ENCODE results near the gene RNU1-2. TPM values are rescaled to one million over a fixed set of nuclear protein-coding genes. Genes with fewer than 3 reads are reported as not detected.
"Not testable (repeated sequence)": the region's sequence is repeated elsewhere in the genome, so short reads cannot be mapped to it uniquely, and the experiment has no call there.

Gene RNU1-2
- total RNA-seq, 1 donor from 2014 or later, result 3,957 TPM

GRCh38 chr1:16900751-16901150 is 5.0 kb downstream of the RNU1-2 start:
- Mint-ChIP-seq H3K36me3 (ENCODE audit: insufficient read depth) (no peaks in the 10 kb centered on the region), H3K27me3 (no peaks in the 10 kb centered on the region), H3K4me3 (ENCODE audit: low read depth) (no peak overlapping the region), H3K4me1 (ENCODE audit: low read depth) (peaks cover 22% of the 10 kb centered on the region), H3K9me3 (ENCODE audit: low read depth) (no peaks in the 10 kb centered on the region), H3K27ac (peak overlapping the region; percentile 86)
- TF ChIP-seq, protein P1, sequence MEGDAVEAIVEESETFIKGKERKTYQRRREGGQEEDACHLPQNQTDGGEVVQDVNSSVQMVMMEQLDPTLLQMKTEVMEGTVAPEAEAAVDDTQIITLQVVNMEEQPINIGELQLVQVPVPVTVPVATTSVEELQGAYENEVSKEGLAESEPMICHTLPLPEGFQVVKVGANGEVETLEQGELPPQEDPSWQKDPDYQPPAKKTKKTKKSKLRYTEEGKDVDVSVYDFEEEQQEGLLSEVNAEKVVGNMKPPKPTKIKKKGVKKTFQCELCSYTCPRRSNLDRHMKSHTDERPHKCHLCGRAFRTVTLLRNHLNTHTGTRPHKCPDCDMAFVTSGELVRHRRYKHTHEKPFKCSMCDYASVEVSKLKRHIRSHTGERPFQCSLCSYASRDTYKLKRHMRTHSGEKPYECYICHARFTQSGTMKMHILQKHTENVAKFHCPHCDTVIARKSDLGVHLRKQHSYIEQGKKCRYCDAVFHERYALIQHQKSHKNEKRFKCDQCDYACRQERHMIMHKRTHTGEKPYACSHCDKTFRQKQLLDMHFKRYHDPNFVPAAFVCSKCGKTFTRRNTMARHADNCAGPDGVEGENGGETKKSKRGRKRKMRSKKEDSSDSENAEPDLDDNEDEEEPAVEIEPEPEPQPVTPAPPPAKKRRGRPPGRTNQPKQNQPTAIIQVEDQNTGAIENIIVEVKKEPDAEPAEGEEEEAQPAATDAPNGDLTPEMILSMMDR (IDR thresholded peaks at IDR 0.05; ENCODE audit: unreplicated experiment), result peak; percentile 11
- DNase-seq (ENCODE audit: low spot score, unreplicated experiment), result no peak

DNA sequence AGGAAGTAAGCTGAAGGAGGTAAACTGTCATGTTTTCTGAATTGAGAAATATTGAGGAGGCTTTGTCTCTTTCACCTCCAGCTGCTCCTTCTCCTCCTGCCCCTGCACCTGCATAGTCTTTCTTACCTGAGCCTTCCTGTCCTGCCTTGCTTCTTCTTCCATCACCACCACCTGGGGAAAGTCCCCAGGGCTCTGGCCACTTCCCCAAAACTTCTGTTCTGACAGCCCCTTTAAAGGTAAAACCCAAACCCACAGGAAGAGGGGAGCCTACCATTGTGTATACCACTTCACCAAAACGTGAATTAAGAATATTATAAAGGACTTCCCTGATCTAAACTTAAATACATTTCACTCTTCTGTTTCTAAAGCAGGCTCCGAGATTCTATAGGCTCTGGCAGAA is 5.6 kb downstream of the RNU1-2 start:
- not testable (repeated sequence) for H3K9me3 Mint-ChIP-seq (ENCODE audit: low read depth); H3K36me3 Mint-ChIP-seq (ENCODE audit: insufficient read depth); H3K27ac Mint-ChIP-seq; DNase-seq (ENCODE audit: low spot score, unreplicated experiment); H3K4me3 Mint-ChIP-seq (ENCODE audit: low read depth); H3K27me3 Mint-ChIP-seq
- H3K4me1 Mint-ChIP-seq (ENCODE audit: low read depth), result peaks cover 21% of the 10 kb centered on the region

GRCh38 chr1:16903054-16903453 is 7.3 kb downstream of the RNU1-2 start:
- no peak for DNase-seq (ENCODE audit: low spot score, unreplicated experiment)
- H3K27ac Mint-ChIP-seq, result peak overlapping the region; percentile 87
- H3K9me3 Mint-ChIP-seq (ENCODE audit: low read depth), result no peaks in the 10 kb centered on the region
- no peak overlapping the region for H3K4me3 Mint-ChIP-seq (ENCODE audit: low read depth)
- no peaks in the 10 kb centered on the region for H3K36me3 Mint-ChIP-seq (ENCODE audit: insufficient read depth)
- H3K4me1 Mint-ChIP-seq (ENCODE audit: low read depth), result peaks cover 13% of the 10 kb centered on the region
- H3K27me3 Mint-ChIP-seq, result no peaks in the 10 kb centered on the region
- TF ChIP-seq, protein P1 (IDR thresholded peaks at IDR 0.05; ENCODE audit: unreplicated experiment), result no peak

DNA sequence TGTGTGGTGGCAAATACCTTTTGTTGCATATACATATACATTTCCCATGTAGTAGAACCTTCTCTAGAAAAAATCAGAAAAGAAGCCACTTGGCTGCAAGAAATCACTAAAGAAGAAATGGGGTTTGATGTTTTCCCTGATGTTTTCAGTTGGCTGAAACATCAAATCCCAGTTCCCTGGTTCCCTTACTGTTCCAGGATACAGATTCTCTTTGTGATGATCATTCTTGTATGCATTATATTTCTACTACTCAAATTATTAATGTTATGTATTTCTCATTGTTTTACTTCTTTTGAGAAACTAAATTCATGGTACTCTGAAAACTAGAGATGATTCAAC is 7.6 kb downstream of the RNU1-2 start:
- no peak overlapping the region for H3K4me3 Mint-ChIP-seq (ENCODE audit: low read depth)
- H3K9me3 Mint-ChIP-seq (ENCODE audit: low read depth), result no peaks in the 10 kb centered on the region
- peaks cover 13% of the 10 kb centered on the region for H3K4me1 Mint-ChIP-seq (ENCODE audit: low read depth)
- DNase-seq (ENCODE audit: low spot score, unreplicated experiment), result no peak
- H3K27ac Mint-ChIP-seq, result peak overlapping the region; percentile 87
- TF ChIP-seq, protein P1 (IDR thresholded peaks at IDR 0.05; ENCODE audit: unreplicated experiment), result no peak
- H3K36me3 Mint-ChIP-seq (ENCODE audit: insufficient read depth), result no peaks in the 10 kb centered on the region
- H3K27me3 Mint-ChIP-seq, result no peaks in the 10 kb centered on the region

DNA sequence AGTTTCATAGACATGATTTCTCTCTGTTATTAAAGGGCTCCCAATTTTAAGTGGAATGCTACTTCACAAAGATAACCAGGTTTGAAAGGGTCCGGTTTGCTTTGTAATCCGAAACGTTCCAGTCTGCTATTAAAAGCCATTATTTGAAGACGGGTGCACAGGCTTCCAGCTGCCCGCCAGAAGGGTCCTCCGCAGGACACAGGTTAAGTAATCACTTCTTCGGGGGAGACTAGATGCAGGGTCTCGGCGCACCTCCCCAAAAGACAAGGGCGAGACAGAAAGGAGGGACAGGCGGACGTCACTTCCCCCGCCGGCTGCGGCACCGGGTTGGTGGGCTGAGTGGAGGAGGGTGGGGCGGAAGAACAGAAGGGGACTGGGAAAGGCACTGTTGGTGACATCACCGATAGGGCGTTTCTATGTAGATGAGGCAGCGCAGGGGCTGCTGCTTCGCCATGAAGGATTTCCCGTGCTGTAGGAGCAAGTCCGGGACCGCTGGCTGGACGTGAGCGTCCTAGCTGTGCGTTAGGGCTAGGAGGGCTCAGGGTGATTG is 8.9 kb downstream of the RNU1-2 start:
- TF ChIP-seq, protein P1 (IDR thresholded peaks at IDR 0.05; ENCODE audit: unreplicated experiment), result no peak
- Mint-ChIP-seq H3K36me3 (ENCODE audit: insufficient read depth) (no peaks in the 10 kb centered on the region), H3K4me3 (ENCODE audit: low read depth) (no peak overlapping the region), H3K27me3 (no peaks in the 10 kb centered on the region), H3K27ac (no peak overlapping the region), H3K4me1 (ENCODE audit: low read depth) (peaks cover 13% of the 10 kb centered on the region), H3K9me3 (ENCODE audit: low read depth) (no peaks in the 10 kb centered on the region)
- DNase-seq (ENCODE audit: low spot score, unreplicated experiment), result peak; percentile 86

- DNase-seq (ENCODE audit: low spot score, unreplicated experiment), result no peak
- Mint-ChIP-seq H3K27me3 (no peaks in the 10 kb centered on the region), H3K36me3 (ENCODE audit: insufficient read depth) (no peaks in the 10 kb centered on the region), H3K9me3 (ENCODE audit: low read depth) (no peaks in the 10 kb centered on the region), H3K27ac (no peak overlapping the region), H3K4me1 (ENCODE audit: low read depth) (peaks cover 13% of the 10 kb centered on the region), H3K4me3 (ENCODE audit: low read depth) (no peak overlapping the region)
- TF ChIP-seq, protein P1 (IDR thresholded peaks at IDR 0.05; ENCODE audit: unreplicated experiment), result no peak
Observed at GRCh38 chr1:16905110-16905867, 9.5 kb downstream of the RNU1-2 start.

All from progenitor cell of endocrine pancreas (in vitro differentiated cells).